SH-SY5Y (cell line): ENCODE data around the gene UBL5.

Experiments used
- GATA2 ChIP-seq: IDR thresholded peaks from 2 replicates; pipeline ENCODE4 v1.6.1; 2011; ENCODE audit warnings: mild to moderate bottlenecking, low read depth, low read length
- GATA3 ChIP-seq: IDR thresholded peaks from 2 replicates; pipeline ENCODE4 v1.6.1; 2011; ENCODE audit warnings: low read depth, mild to moderate bottlenecking, low read length, moderate library complexity

GRCh38 chr19:9875796-9876195 lies 48.1 kb downstream of the UBL5 start:
- TF ChIP-seq GATA2 (no peak), GATA3 (no peak)
